Kidney epithelial cell (primary cell): ENCODE data around the gene ZDHHC5. TPM values are rescaled to one million over a fixed set of nuclear protein-coding genes. Genes with fewer than 3 reads are reported as not detected.
A peak's percentile ranks its signal among the peaks of the same experiment; 100 is the strongest.

ENCODE experiments used
- DNase-seq: peaks from one replicate; pipeline ENCODE4 v3.0.0-alpha.2; 2010; ENCODE audit warnings: low read depth
- H3K27me3 ChIP-seq: 2 replicates; pipeline ENCODE4 v1.6.0; 2011; ENCODE audit warnings: low read length; ENCODE audit not compliant: control insufficient read depth, insufficient read depth
- H3K36me3 ChIP-seq: 2 replicates; pipeline ENCODE4 v1.5.1; 2011; ENCODE audit warnings: low read length; ENCODE audit not compliant: control insufficient read depth, insufficient read depth
- H3K4me3 ChIP-seq: 2 replicates; pipeline ENCODE4 v1.5.1; 2011; ENCODE audit warnings: low read depth, mild to moderate bottlenecking, control low read depth, low read length
- total RNA-seq: library from RNA; depleted of rRNA; stranded (reverse); fragments of >200 nt; gene quantifications from 2 replicates; pipeline ENCODE4 v1.2.3, GENCODE V29; 2015
- TF ChIP-seq, protein P1 (sequence below): IDR thresholded peaks from 2 replicates; pipeline ENCODE4 v1.5.1; 2011; ENCODE audit warnings: mild to moderate bottlenecking, moderate library complexity, low read length, control low read depth, inconsistent platforms; ENCODE audit not compliant: insufficient read depth, poor library complexity, severe bottlenecking

The ZDHHC5 gene
- total RNA-seq, 1 donor from 2014 or later = 62.4 TPM

DNA sequence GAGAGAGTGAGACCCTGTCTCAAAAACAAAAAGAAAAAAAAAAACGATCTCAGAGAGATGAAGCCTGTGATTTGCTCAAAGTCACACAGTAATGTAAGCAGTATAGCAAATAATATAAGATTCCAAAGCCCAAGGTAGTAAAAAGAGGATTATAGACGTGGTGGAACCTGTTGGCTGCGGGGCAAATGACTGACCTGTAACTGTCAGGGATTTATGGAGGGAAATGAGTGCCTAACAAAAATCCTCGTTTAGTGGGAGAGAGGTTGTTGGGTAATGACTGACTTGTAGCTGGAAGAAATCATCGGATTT is 11.1 kb upstream of the ZDHHC5 start:
- DNase-seq = no peak
- Histone ChIP-seq H3K4me3 (peak overlapping the region; percentile 53), H3K27me3 (no peaks in the 10 kb centered on the region), H3K36me3 (peaks cover 4% of the 10 kb centered on the region)
- TF ChIP-seq, protein P1, sequence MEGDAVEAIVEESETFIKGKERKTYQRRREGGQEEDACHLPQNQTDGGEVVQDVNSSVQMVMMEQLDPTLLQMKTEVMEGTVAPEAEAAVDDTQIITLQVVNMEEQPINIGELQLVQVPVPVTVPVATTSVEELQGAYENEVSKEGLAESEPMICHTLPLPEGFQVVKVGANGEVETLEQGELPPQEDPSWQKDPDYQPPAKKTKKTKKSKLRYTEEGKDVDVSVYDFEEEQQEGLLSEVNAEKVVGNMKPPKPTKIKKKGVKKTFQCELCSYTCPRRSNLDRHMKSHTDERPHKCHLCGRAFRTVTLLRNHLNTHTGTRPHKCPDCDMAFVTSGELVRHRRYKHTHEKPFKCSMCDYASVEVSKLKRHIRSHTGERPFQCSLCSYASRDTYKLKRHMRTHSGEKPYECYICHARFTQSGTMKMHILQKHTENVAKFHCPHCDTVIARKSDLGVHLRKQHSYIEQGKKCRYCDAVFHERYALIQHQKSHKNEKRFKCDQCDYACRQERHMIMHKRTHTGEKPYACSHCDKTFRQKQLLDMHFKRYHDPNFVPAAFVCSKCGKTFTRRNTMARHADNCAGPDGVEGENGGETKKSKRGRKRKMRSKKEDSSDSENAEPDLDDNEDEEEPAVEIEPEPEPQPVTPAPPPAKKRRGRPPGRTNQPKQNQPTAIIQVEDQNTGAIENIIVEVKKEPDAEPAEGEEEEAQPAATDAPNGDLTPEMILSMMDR = no peak

DNA sequence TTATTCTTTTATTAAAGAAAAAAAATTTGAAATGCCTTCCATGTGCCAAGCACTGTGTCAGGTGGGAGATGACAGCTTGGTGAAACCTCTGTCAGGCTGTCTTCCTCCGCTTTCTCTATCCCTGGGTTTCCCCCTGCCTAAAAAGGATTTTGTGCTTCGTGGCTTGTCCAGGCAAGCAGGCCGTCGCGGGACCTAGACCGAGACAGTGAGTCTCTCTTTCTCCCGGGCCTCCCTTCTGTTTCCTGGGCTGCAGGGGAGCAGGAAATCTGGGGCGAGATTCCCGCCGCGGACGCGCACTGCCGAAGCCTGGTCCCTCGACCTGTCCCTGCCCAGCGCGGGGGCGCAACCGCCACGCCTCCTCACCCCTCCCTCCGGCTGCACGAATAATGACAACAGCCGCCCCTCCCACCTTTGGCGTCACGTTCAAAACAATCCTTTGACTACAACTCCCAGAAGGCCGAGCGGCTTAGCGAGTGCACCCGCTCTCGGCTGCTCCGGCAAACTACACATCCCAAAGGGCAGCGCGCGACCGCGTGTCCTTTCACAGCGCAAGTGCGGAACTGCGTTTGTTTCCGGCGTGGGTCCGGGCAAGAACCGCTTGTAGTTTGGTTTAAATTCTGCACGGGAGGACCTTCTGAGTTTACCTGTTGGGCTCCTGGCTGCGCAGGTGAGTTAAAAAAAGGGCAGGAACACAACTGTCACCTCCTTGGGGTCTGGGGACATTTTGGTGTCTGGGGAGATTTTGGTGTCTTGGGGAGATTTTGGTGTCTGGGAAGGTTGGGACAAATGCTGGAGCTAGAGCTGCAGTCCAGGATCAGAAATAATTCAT is 10.5 kb upstream of the ZDHHC5 start, which contains the start of gene CLP1:
Gene CLP1 (plus strand): TSS at position 569 of the 829 bp plus-strand sequence. CDS start 1,715 bp downstream, outside the sequence.
- peak within 1 kb of the TSS; percentile 67 for H3K4me3 ChIP-seq
- TF ChIP-seq, protein P1 = no peak
- DNase-seq = peak; percentile 94
- peaks cover 4% of the 10 kb centered on the region for H3K36me3 ChIP-seq
- no peaks in the 10 kb centered on the region for H3K27me3 ChIP-seq

GRCh38 chr11:57658023-57658361 is 9.9 kb upstream of the ZDHHC5 start:
- no peak for DNase-seq
- TF ChIP-seq, protein P1 = no peak
- H3K4me3 ChIP-seq = peak overlapping the region; percentile 67
- no peaks in the 10 kb centered on the region for H3K27me3 ChIP-seq
- peaks cover 4% of the 10 kb centered on the region for H3K36me3 ChIP-seq

GRCh38 chr11:57659669-57660068 is 8.2 kb upstream of the ZDHHC5 start:
- TF ChIP-seq, protein P1 = no peak
- Histone ChIP-seq H3K4me3 (no peak overlapping the region), H3K27me3 (no peaks in the 10 kb centered on the region), H3K36me3 (peaks cover 4% of the 10 kb centered on the region)
- no peak for DNase-seq

DNA sequence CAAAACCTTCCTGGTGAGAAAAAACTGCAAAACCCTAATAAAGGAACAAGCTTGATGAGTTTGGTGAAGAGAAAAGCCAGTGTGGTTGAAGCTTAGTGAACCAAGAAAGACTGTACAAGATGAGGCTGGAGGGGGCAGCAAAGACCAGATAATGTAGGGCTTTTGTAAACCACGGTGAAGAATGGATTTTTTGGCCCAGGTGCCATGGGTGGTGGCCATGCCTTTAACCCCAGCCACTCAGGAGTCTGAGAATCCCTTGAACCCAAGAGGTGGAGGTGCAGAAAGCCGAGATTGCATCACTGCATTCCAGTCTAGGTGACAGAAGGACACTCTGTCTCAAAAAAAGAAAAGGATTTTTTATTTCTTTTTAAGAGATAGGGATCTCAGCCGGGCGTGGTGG is 5.0 kb upstream of the ZDHHC5 start:
- Histone ChIP-seq H3K36me3 (peaks cover 4% of the 10 kb centered on the region), H3K27me3 (no peaks in the 10 kb centered on the region), H3K4me3 (no peak overlapping the region)
- TF ChIP-seq, protein P1 = no peak
- no peak for DNase-seq

DNA sequence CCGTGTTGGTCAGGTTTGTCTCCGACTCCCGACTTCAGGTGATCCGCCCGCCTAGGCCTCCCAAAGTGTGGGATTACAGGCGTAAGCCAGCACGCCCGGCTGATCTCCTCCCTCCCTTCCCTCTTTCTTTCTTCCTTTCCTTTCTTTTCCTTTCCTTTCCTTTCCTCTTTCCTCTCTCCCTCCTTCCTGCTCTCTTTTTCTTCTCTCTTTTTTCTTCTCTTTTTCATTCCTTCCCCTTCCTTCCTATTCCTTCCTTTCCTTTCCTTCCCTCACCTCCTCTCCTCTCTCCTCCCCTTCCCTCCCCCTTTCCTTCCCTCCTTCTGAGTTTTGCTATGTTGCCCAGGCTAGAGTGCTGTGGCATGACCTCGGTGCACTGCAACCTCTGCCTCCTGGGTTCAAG is 3.9 kb upstream of the ZDHHC5 start:
- Histone ChIP-seq H3K4me3 (no peak overlapping the region), H3K36me3 (peaks cover 4% of the 10 kb centered on the region), H3K27me3 (no peaks in the 10 kb centered on the region)
- no peak for DNase-seq
- TF ChIP-seq, protein P1 = no peak
